Fibroblast of the aortic adventitia (primary cell): ENCODE measurements around the gene EYS. TPM values are rescaled to one million over a fixed set of nuclear protein-coding genes. Genes with fewer than 3 reads are reported as not detected.

Source experiments
- DNase-seq: peaks from one replicate; pipeline ENCODE4 v3.0.0-alpha.2; 2010; ENCODE audit warnings: low read depth
- H3K4me3 ChIP-seq: 2 replicates; pipeline ENCODE4 v1.5.1; 2011; ENCODE audit warnings: low read depth, mild to moderate bottlenecking, control low read depth, low read length, moderate library complexity
- total RNA-seq: library from RNA; depleted of rRNA; stranded (reverse); fragments of >200 nt; gene quantifications from 2 replicates; pipeline ENCODE4 v1.2.3, GENCODE V29; 2012; ENCODE audit warnings: low replicate concordance
- TF ChIP-seq, protein P1 (sequence below): IDR thresholded peaks from 2 replicates; pipeline ENCODE4 v1.5.1; 2011; ENCODE audit warnings: mild to moderate bottlenecking, low read length, control low read depth, inconsistent platforms; ENCODE audit not compliant: insufficient read depth

Gene EYS
- total RNA-seq, 1 donor: 0.09 TPM

DNA sequence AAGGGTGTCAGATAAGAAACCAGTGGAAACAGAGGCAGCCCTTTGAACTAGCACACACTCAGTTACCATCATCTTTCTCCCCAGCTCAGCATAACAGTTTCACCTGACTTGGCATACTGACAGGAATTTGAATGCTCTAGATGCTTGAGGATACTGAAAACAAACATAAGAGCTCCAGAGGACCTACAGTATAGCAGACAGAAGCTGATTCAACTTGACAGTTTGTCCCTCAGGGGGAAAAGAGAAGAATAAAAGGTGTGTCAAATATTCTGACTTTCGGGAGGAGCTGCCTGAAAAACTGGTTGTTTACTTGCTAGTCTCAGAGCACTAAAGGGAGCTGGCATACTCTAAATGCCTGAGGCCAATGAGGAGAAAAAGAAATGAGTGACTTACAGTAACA, 35.1 kb downstream of the EYS start:
- H3K4me3 ChIP-seq: no peak overlapping the region
- TF ChIP-seq, protein P1, sequence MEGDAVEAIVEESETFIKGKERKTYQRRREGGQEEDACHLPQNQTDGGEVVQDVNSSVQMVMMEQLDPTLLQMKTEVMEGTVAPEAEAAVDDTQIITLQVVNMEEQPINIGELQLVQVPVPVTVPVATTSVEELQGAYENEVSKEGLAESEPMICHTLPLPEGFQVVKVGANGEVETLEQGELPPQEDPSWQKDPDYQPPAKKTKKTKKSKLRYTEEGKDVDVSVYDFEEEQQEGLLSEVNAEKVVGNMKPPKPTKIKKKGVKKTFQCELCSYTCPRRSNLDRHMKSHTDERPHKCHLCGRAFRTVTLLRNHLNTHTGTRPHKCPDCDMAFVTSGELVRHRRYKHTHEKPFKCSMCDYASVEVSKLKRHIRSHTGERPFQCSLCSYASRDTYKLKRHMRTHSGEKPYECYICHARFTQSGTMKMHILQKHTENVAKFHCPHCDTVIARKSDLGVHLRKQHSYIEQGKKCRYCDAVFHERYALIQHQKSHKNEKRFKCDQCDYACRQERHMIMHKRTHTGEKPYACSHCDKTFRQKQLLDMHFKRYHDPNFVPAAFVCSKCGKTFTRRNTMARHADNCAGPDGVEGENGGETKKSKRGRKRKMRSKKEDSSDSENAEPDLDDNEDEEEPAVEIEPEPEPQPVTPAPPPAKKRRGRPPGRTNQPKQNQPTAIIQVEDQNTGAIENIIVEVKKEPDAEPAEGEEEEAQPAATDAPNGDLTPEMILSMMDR: no peak
- DNase-seq: no peak

DNA sequence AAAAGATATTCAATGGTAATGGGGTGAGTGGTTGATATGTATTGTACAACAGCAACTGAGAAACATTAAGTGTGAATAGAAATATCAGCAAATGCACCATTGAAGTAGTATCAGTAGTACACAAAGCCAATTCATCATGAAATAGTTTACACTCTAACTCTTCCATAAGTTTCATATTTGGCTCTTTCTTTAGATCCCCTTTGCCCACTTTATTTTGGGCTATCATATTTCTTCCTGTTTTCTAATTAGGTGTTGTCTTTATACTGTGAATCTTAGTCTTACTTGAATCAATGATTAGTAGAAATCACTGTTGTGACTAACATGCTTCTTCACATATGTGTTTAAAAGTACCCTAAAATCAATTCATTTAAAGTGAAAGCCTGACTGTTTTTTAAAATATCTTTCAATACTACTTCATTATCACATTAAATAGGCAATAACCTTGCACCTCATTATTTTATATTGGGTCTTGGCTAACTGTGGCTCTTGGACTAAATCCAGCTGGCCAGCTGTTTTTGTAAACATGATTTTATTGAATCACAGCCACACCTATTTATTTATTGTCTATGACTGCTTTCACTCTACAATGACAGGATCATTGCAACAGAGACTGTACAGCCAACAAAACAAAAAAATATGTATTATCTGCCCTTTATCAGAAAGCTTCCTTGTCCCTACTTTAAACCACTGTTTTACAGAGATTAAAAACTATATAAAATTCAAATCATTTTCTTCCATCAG, 38.9 kb downstream of the EYS start:
- H3K4me3 ChIP-seq: no peak overlapping the region
- TF ChIP-seq, protein P1: no peak
- no peak for DNase-seq

DNA sequence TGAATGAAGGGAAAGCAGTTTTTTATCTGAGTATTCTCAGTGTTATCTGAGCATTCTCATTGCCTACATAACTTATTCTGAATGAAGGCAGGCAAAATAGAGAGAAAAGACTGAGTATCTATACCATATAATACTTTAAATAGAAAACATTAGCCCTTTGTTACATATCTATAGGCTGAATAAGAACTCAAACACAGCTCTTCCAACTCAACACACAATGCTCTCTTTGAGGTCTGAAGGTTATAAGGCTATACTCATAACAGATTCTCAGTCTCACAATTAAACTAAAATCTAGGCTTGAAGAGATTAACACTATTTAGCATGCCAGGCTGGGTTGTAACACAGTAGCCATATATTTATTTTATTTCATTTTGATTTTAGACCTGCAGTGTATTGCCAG, 56.9 kb downstream of the EYS start:
- H3K4me3 ChIP-seq: no peak overlapping the region
- TF ChIP-seq, protein P1: no peak
- DNase-seq: no peak

DNA sequence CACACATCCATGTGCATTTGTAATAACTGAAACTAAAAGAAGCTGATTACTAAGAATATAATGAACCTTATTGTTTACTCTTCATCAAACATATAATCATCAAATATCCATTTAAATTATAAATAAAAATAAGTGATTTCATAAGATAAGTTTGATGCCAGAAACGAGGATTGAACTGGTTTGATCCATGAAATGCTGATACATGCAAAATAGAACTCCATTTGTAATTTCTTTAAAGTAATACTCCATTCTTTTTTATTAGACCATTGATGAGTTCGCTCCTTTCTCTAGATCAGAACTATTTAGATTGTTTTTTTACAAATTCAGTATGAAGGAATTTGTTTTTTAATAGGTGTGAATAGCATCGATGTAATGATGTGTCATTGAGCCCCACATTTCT, 57.6 kb downstream of the EYS start:
- TF ChIP-seq, protein P1: no peak
- no peak overlapping the region for H3K4me3 ChIP-seq
- DNase-seq: no peak

DNA sequence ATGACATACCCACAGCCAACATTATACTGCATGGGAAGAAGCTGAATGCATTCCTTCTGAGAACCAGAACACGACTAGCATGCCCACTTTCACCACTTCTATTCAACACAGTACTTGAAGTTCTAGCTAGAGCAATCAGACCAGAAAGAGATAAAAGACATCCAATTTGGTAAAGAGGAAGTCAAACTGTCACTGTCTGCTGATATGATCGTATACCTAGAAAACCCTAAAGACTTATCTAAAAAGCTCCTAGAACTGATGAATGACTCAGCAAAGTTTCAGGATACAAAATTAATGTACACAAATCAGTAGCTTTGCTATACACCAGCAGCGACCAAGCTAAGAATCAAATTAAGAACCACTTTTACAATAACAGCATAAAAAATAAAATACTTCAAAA, 60.5 kb downstream of the EYS start:
- no peak overlapping the region for H3K4me3 ChIP-seq
- TF ChIP-seq, protein P1: no peak

DNA sequence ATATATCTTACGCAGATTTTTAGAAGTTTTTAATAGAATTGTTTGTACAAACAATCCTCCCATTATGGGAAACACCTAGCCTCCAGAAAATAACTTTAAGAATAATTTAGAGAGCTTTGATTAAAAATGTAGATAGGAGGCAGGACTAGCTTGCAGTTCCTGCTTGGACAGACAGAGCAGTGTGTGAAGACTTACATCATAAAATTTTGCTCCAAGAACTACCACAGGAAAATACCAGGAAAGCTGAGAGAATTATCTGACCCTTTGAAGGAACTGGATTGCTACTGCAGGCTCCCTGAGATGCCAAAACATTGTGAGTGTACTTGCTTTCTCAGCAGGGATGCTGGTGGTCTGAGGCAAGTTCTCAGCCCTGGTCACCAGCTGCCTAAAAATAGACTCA, 64.2 kb downstream of the EYS start:
- TF ChIP-seq, protein P1: no peak
- no peak for DNase-seq
- no peak overlapping the region for H3K4me3 ChIP-seq

More for the DNA sequence above, 60.5 kb downstream of the EYS start:
- DNase-seq: no peak
